HepG2 (cell line): ENCODE data around the gene VEGFA. TPM values are rescaled to one million over a fixed set of nuclear protein-coding genes. Genes with fewer than 3 reads are reported as not detected.

ENCODE experiments used
- IKZF4 ChIP-seq: sonication (generic); formaldehyde crosslinking; IDR thresholded peaks from 2 replicates; pipeline ENCODE4 v1.5.1; 2020; ENCODE audit warnings: borderline replicate concordance, mild to moderate bottlenecking, low read depth, missing genetic modification reagents; ENCODE audit errors: not compliant biosample characterization
- KLF13 ChIP-seq: sonication (generic); formaldehyde crosslinking; IDR thresholded peaks from 2 replicates; pipeline ENCODE4 v1.4.0; 2020; ENCODE audit warnings: mild to moderate bottlenecking, missing genetic modification reagents
- LBX2 ChIP-seq: sonication (generic); formaldehyde crosslinking; IDR thresholded peaks from 2 replicates; pipeline ENCODE4 v1.5.0; 2020; ENCODE audit warnings: missing genetic modification reagents, mild to moderate bottlenecking, borderline replicate concordance
- NCOA5 ChIP-seq: sonication (generic); formaldehyde crosslinking; IDR thresholded peaks from 2 replicates; pipeline ENCODE4 v1.4.0; 2020; ENCODE audit warnings: missing genetic modification reagents
- NR2F1 ChIP-seq, 2 experiments: fragments of 450-650 bp in 1 of 2; formaldehyde crosslinking in 1 of 2; IDR thresholded peaks; 2 replicates each; pipeline versions ENCODE4 v1.5.0 to v1.6.1; 2016 to 2020; ENCODE audit warnings: mild to moderate bottlenecking in 1 of 2, missing compliant biosample characterization in 1 of 2, missing genetic modification reagents in 1 of 2, moderate library complexity in 1 of 2
- POGZ ChIP-seq: sonication (generic); formaldehyde crosslinking; IDR thresholded peaks from 2 replicates; pipeline ENCODE4 v1.4.0; 2020; ENCODE audit warnings: mild to moderate bottlenecking, missing genetic modification reagents
- SNAPC4 ChIP-seq: sonication (generic); formaldehyde crosslinking; IDR thresholded peaks from 2 replicates; pipeline ENCODE4 v1.4.0; 2020; ENCODE audit warnings: mild to moderate bottlenecking, missing genetic modification reagents
- ZBTB43 ChIP-seq: sonication (generic); formaldehyde crosslinking; conservative IDR thresholded peaks from 2 replicates; pipeline ENCODE4 v1.4.0; 2020; ENCODE audit warnings: missing genetic modification reagents
- ZNF318 ChIP-seq: sonication (generic); formaldehyde crosslinking; IDR thresholded peaks from 2 replicates; pipeline ENCODE4 v1.4.0; 2020; ENCODE audit warnings: mild to moderate bottlenecking, missing genetic modification reagents
- ZNF414 ChIP-seq: sonication (generic); formaldehyde crosslinking; IDR thresholded peaks from 2 replicates; pipeline ENCODE4 v1.5.0; 2020; ENCODE audit warnings: missing genetic modification reagents
- ZNF580 ChIP-seq: IDR thresholded peaks from 2 replicates; pipeline ENCODE4 v1.6.1; 2016; ENCODE audit warnings: low read depth, borderline replicate concordance
- ZNF672 ChIP-seq: sonication (generic); formaldehyde crosslinking; IDR thresholded peaks from 2 replicates; pipeline ENCODE4 v1.8.1; 2022; ENCODE audit warnings: missing genetic modification reagents
- ZNF777 ChIP-seq: sonication (generic); formaldehyde crosslinking; IDR thresholded peaks from 2 replicates; pipeline ENCODE4 v1.4.0; 2020; ENCODE audit warnings: missing genetic modification reagents
- polyA plus RNA-seq, 8 experiments: library from polyadenylated mRNA; depleted of rRNA in 3 of 8; stranded (reverse) in 7 of 8; unstranded in 1 of 8; fragments of >200 nt; fragmentation: Illumina TruSeq in 4 of 8; extraction: Trizol in 4 of 8; gene quantifications; 2 replicates each; pipeline versions ENCODE4 v1.2.1 to v1.2.3, GENCODE V29; 2011 to 2016; ENCODE audit warnings: low read depth in 4 of 8, missing spikeins in 1 of 8, mixed read lengths in 1 of 8; ENCODE audit not compliant: insufficient read depth in 1 of 8
- total RNA-seq, 5 experiments: library from RNA; depleted of rRNA; stranded (reverse); fragments of >200 nt; fragmentation: Illumina TruSeq; extraction: Trizol; gene quantifications; 2 replicates each; pipeline ENCODE4 v1.2.3, GENCODE V29; 2016; ENCODE audit warnings: low read depth in 1 of 5

VEGFA gene
- total and polyA plus RNA-seq, 2 of the 13 experiments (the other 11 are each of a cell fraction or from before 2014, with no cell fraction given): 68.1 to 629 TPM

- TF ChIP-seq ZNF318 (CRISPR knock-in tag) (no peak), NR2F1 (CRISPR knock-in tag; IDR thresholded peaks at IDR 0.05) (no peak), IKZF4 (CRISPR knock-in tag) (no peak), NCOA5 (CRISPR knock-in tag) (no peak), ZNF580 (0 out of 2 replicates have a peak, but pooled peaks have one; percentile 23), SNAPC4 (CRISPR knock-in tag) (no peak), ZNF672 (CRISPR knock-in tag) (no peak), LBX2 (no peak), ZNF414 (CRISPR knock-in tag) (0 out of 2 replicates have a peak, but pooled peaks have one; percentile 21), ZNF777 (CRISPR knock-in tag) (no peak), POGZ (CRISPR knock-in tag) (no peak), KLF13 (CRISPR knock-in tag) (no peak; the same call in 1 of the 2 replicates), ZBTB43 (no peak)
Observed at GRCh38 chr6:43772681-43773049, 2.7 kb downstream of the VEGFA start (continued).
